Osteoblast (primary cell): ENCODE results near the gene BLOC1S5. TPM values are rescaled to one million over a fixed set of nuclear protein-coding genes. Genes with fewer than 3 reads are reported as not detected.

Experiments used
- DNase-seq: peaks from one replicate; pipeline ENCODE4 v3.0.0; 2011; ENCODE audit warnings: low spot score, mixed read lengths; ENCODE audit not compliant: insufficient read length; ENCODE audit errors: missing footprints
- H2AFZ ChIP-seq: 2 replicates; pipeline ENCODE4 v1.6.0; 2011; ENCODE audit warnings: mild to moderate bottlenecking, low read length
- H3K27ac ChIP-seq: 2 replicates; pipeline ENCODE4 v1.5.1; 2011; ENCODE audit warnings: mild to moderate bottlenecking, low read depth, low read length, moderate library complexity
- H3K27me3 ChIP-seq: 2 replicates; pipeline ENCODE4 v1.6.0; 2012; ENCODE audit warnings: mild to moderate bottlenecking, control low read depth, inconsistent platforms, low read length, moderate library complexity; ENCODE audit not compliant: insufficient read depth
- H3K36me3 ChIP-seq: 2 replicates; pipeline ENCODE4 v1.5.1; 2011; ENCODE audit warnings: mild to moderate bottlenecking, low read length, control low read depth, moderate library complexity; ENCODE audit not compliant: insufficient read depth
- H3K4me1 ChIP-seq: 2 replicates; pipeline ENCODE4 v1.5.1; 2011; ENCODE audit warnings: mild to moderate bottlenecking, low read length, control low read depth, moderate library complexity; ENCODE audit not compliant: insufficient read depth
- H3K4me2 ChIP-seq: 2 replicates; pipeline ENCODE4 v1.6.0; 2011; ENCODE audit warnings: mild to moderate bottlenecking, low read length; ENCODE audit not compliant: insufficient read depth
- H3K4me3 ChIP-seq: fragments of 200-600 bp; sonication (generic); 3 replicates; pipeline ENCODE4 v1.5.1; 2012; ENCODE audit warnings: mild to moderate bottlenecking, low read length, inconsistent platforms; ENCODE audit not compliant: insufficient read depth
- H3K79me2 ChIP-seq: 2 replicates; pipeline ENCODE4 v1.6.0; 2012; ENCODE audit warnings: mild to moderate bottlenecking, low read length, control low read depth, inconsistent platforms; ENCODE audit not compliant: insufficient read depth
- H3K9me3 ChIP-seq: 2 replicates; pipeline ENCODE4 v1.5.1; 2011; ENCODE audit warnings: low read depth, low read length, control low read depth
- H4K20me1 ChIP-seq: 2 replicates; pipeline ENCODE4 v1.6.0; 2012; ENCODE audit warnings: mild to moderate bottlenecking, low read length, control low read depth; ENCODE audit not compliant: insufficient read depth
- CTCF ChIP-seq: IDR thresholded peaks from 2 replicates; pipeline ENCODE4 v1.5.1; 2011; ENCODE audit warnings: mild to moderate bottlenecking, low read depth, low read length, moderate library complexity; ENCODE audit errors: extremely low read depth
- total RNA-seq: library from RNA; depleted of rRNA; stranded (reverse); fragments of >200 nt; gene quantifications from 2 replicates; pipeline ENCODE4 v1.2.3, GENCODE V29; 2012

BLOC1S5 gene
- total RNA-seq, 1 donor = 14.1 TPM

GRCh38 chr6:7970616-7971015 lies 93.6 kb downstream of the BLOC1S5 start:
- H3K79me2 ChIP-seq = no peaks in the 10 kb centered on the region
- no peaks in the 10 kb centered on the region for H3K9me3 ChIP-seq
- no peak for DNase-seq
- H3K4me3 ChIP-seq = no peak overlapping the region
- no peak overlapping the region for H3K27ac ChIP-seq
- H3K4me2 ChIP-seq = no peak overlapping the region
- no peaks in the 10 kb centered on the region for H3K36me3 ChIP-seq
- no peak overlapping the region for H2AFZ ChIP-seq
- peaks cover 13% of the 10 kb centered on the region for H3K4me1 ChIP-seq
- H4K20me1 ChIP-seq = no peaks in the 10 kb centered on the region
- peaks cover 2% of the 10 kb centered on the region for H3K27me3 ChIP-seq
- TF ChIP-seq CTCF = no peak

Other genes with a start within 250 kb of the BLOC1S5 start
- gene TXNDC5, start 153.6 kb downstream of the BLOC1S5 start, total RNA-seq = 189 and 344 TPM in 2 replicates
- gene EEF1E1, start 38.2 kb upstream of the BLOC1S5 start, total RNA-seq = 25.3 TPM in 2 replicates